ENCODE measurements around the gene OTUD4.

DNA sequence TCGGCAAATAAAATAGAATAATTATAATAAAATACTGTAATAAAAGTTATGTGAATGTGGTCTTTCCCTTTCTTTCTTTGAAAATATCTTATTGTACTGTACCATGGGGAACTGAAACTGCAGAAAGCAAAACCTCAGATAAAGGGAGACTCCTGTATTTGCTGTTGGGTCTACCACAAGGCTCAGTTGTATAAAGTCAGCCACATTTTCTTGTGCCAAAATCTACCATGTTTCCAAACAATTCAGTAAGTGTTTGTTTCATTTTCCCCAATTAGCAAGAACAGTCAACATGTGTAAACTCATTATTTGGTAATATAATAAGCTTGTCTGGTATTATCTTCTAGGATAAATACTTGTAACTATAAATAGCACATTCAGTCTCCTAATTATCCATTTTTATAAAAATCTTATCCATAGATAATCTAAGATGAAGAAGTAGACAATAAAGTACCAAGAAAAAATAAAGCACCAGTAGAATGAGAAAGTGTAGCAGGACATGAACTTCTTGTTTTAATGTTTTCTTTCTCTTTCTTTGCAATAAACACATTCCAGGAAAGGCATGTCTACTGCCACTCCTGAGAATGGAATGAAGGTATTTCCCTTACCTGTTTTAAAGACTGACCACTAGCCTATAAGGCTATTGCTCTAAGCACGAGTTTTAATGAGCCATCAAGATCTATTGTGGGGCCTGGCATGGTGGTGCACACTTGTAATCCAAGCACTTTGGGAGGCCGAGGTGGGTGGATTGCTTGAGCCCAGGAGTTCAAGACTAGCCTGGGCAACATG, 15.0 kb upstream of the OTUD4 start:
- TF ChIP-seq, protein P1, sequence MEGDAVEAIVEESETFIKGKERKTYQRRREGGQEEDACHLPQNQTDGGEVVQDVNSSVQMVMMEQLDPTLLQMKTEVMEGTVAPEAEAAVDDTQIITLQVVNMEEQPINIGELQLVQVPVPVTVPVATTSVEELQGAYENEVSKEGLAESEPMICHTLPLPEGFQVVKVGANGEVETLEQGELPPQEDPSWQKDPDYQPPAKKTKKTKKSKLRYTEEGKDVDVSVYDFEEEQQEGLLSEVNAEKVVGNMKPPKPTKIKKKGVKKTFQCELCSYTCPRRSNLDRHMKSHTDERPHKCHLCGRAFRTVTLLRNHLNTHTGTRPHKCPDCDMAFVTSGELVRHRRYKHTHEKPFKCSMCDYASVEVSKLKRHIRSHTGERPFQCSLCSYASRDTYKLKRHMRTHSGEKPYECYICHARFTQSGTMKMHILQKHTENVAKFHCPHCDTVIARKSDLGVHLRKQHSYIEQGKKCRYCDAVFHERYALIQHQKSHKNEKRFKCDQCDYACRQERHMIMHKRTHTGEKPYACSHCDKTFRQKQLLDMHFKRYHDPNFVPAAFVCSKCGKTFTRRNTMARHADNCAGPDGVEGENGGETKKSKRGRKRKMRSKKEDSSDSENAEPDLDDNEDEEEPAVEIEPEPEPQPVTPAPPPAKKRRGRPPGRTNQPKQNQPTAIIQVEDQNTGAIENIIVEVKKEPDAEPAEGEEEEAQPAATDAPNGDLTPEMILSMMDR (IDR thresholded peaks at IDR 0.05; ENCODE audit: insufficient read depth, low read length) = no peak
- TF ChIP-seq POLR2AphosphoS5 (IDR thresholded peaks at IDR 0.05; ENCODE audit: low read depth) (no peak), SPI1 (IDR thresholded peaks at IDR 0.05; ENCODE audit: borderline replicate concordance, low read depth) (no peak), GABPA (IDR thresholded peaks at IDR 0.05; ENCODE audit: low read depth) (no peak)
- TF ChIP-seq, protein P2, sequence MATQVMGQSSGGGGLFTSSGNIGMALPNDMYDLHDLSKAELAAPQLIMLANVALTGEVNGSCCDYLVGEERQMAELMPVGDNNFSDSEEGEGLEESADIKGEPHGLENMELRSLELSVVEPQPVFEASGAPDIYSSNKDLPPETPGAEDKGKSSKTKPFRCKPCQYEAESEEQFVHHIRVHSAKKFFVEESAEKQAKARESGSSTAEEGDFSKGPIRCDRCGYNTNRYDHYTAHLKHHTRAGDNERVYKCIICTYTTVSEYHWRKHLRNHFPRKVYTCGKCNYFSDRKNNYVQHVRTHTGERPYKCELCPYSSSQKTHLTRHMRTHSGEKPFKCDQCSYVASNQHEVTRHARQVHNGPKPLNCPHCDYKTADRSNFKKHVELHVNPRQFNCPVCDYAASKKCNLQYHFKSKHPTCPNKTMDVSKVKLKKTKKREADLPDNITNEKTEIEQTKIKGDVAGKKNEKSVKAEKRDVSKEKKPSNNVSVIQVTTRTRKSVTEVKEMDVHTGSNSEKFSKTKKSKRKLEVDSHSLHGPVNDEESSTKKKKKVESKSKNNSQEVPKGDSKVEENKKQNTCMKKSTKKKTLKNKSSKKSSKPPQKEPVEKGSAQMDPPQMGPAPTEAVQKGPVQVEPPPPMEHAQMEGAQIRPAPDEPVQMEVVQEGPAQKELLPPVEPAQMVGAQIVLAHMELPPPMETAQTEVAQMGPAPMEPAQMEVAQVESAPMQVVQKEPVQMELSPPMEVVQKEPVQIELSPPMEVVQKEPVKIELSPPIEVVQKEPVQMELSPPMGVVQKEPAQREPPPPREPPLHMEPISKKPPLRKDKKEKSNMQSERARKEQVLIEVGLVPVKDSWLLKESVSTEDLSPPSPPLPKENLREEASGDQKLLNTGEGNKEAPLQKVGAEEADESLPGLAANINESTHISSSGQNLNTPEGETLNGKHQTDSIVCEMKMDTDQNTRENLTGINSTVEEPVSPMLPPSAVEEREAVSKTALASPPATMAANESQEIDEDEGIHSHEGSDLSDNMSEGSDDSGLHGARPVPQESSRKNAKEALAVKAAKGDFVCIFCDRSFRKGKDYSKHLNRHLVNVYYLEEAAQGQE (IDR thresholded peaks at IDR 0.05; ENCODE audit: insufficient replicate concordance, low read depth) = no peak

Data from HL-60 (cell line).